SK-N-MC (cell line): ENCODE results near the gene CCDC117.

Experiments
- EZH2 ChIP-seq: fragments of 200-600 bp; sonication (generic); IDR thresholded peaks from one replicate; pipeline ENCODE4 v1.6.1; 2017; ENCODE audit warnings: antibody characterized with exemption
- POLR2AphosphoS5 ChIP-seq: IDR thresholded peaks from 2 replicates; pipeline ENCODE4 v1.6.1; 2012; ENCODE audit warnings: mild to moderate bottlenecking, low read depth, low read length, borderline replicate concordance

DNA sequence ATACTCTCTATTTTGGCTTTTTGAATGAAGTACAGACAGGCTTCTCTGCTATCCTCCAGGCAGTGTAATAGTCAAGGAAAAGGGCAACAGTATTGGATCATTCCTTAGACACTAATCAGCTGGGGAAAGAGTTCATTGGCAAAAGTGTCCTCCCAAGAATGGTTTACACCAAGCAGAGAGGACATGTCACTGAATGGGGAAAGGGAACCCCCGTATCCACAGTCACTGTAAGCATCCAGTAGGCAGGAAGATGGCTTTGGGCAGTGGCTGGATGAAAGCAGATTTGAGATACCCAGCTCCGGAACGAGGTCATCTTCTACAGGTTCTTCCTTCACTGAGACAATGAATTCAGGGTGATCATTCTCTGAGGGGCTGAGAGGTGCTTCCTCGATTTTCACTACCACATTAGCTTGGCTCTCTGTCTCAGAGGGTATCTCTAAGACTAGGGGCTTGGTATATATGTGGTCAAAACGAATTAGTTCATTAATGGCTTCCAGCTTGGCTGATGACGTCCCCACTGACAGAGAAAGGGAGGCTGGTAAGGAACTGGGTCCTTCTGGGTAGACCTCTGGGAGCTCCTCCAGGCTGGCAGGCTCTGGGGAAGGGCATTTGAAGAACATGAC lies 22.7 kb downstream of the CCDC117 start:
- no peak for TF ChIP-seq POLR2AphosphoS5
- TF ChIP-seq EZH2, result no peak
